Activated CD4-positive, CD25-positive, alpha-beta regulatory T cell (primary cell): ENCODE data around the gene IGFBP7.

ENCODE experiments used
- DNase-seq, 4 experiments: peaks; one replicate each; lab custom pipeline; 2025; lab: John Stamatoyannopoulos, UW

The IGFBP7 gene, protein sequence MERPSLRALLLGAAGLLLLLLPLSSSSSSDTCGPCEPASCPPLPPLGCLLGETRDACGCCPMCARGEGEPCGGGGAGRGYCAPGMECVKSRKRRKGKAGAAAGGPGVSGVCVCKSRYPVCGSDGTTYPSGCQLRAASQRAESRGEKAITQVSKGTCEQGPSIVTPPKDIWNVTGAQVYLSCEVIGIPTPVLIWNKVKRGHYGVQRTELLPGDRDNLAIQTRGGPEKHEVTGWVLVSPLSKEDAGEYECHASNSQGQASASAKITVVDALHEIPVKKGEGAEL

DNA sequence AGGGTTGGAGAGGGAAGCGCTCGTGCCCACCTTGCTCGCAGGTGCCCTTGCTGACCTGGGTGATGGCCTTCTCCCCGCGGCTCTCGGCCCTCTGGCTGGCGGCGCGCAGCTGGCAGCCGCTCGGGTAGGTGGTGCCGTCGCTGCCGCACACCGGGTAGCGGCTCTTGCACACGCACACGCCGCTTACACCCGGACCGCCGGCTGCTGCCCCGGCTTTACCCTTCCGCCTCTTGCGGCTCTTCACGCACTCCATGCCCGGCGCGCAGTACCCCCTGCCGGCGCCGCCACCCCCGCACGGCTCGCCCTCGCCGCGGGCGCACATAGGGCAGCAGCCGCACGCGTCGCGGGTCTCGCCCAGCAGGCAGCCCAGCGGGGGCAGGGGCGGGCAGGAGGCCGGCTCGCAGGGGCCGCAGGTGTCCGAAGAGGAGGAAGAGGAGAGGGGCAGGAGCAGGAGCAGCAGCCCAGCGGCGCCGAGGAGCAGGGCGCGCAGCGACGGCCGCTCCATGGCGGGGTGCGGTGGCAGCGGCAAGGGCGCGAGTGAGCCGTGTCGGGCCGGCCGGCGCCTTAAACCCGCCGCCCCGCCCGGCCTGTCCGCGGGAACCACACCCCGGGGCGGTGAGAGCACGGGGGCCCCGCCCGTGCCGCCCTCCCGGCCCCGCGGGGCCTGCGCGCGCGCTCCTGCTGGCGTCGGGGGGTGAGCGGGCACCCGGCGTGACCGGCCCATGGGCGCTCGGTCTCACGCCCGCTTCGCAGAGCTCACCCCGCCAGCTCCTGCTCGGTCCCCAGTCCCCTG lies at the start of gene IGFBP7:
TSS of gene IGFBP7 (minus strand) at position 539 of the 793 bp plus-strand sequence. CDS start at position 505, 34 bp downstream.
- no peak for DNase-seq

DNA sequence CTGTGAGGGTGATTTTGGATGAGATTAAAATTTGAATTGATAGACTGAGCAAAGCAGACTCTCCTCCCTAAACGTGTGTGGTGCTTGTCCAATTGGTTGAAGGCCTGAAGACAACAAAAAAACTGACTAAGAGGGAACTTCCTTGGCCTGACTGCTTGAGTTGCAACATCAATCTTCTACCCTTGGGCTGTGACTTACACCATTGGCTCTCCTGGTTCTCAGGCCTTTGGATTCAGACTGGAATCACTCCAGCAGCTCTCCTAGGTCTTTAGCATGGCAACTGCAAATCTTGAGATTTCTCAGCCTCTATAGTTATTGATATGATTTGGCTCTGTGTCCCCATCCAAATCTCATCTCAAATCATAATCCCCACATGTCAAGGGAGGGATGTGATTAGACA lies 49.7 kb upstream of the IGFBP7 start:
- no peak for DNase-seq

DNA sequence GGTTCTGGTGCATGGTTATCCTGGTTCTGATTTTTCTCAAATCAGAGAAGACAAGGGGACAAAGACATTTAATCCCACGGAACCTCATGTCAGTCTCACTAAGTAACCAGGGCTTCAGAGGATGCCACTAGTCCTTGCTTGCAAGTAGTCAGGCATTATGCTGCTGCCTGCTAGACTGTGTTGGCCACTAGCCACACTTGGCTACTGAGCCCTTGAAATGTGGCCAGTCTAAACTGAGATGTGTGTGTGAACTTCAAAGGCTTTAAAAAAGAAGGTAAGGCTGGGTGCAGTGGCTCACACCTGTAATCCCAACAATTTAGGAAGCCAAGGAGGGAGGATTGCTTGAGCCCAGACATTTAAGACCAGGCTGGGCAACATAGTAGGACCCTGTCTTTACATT lies 48.6 kb upstream of the IGFBP7 start:
- no peak for DNase-seq

DNA sequence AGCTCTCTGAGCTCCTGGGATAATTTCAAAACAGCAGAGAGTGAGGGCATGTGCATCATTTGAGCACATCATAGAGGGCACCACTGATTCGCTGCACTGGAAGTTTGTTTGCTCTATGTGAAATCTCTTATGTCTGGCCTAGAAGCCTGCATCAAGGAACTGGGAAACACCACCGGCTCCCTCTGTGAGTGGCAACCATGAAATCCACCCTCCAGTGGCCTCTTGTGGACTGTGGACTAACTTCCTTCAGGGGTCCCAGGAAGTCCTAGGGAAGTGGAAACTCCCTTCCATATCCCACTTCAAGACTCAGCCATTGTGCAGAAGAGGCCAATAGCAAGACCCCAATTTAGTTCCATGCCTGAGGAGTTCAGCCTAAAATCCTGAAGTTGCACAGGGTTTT lies 48.0 kb upstream of the IGFBP7 start:
- DNase-seq: no peak

DNA sequence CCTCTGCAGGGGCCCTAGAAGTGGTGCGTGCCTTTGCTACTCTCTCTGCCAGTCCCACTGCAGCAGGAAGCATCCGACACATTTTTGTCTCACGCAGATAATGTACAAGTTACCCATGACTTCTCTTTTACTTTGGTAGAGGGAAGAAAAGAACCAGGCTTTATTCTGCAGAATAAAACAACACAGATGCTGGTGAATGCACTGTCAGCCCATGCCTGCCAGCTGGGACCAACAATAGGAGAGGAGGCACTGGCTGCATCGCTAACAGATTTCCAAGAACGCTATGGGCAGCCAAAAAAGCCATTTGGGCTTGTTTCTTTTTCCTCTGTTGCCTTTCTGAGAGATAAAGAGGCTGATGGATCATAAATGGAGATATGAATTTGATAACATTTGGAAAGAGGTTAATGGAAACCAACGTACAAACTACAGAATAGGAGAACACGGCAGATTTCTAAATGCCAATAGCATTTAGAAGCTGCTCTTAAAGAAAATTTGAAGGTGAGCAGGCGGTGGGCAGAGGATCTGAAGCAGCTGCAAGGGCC lies 47.5 kb upstream of the IGFBP7 start:
- DNase-seq: no peak

DNA sequence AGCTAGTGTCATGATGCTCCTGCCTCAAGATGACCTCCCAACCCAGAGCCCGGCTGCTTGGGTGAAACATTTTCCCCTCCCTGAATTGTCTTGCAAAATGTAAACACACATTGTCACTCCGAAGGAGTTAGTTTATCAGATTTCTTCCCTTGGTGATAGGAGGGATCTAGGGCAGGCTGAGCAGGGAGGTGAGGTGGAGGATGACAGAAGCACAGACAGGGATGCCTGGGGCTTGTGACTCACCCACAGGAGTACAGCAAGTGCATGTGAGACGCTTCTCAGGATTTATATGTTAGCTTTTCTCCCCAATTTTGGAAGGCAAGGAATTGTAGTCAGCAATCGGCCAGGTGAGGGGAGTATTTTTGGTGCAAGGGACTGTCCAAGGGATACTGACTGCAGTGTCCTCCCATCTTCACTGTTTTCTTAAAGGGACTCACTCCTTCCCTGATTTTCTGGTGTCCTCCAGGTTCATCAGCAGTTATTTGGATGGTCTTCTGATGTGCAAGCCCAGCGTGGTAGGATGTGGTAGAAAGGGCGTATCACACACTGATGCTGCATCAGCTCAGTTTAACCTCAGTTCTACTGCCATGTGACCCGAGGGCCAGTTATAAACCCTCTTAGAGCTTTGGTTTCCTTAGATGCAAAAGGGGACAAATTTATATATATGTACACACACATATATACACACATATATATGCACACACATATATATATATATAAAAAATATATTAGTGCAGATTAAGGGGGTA lies 46.2 kb upstream of the IGFBP7 start:
- DNase-seq: no peak

DNA sequence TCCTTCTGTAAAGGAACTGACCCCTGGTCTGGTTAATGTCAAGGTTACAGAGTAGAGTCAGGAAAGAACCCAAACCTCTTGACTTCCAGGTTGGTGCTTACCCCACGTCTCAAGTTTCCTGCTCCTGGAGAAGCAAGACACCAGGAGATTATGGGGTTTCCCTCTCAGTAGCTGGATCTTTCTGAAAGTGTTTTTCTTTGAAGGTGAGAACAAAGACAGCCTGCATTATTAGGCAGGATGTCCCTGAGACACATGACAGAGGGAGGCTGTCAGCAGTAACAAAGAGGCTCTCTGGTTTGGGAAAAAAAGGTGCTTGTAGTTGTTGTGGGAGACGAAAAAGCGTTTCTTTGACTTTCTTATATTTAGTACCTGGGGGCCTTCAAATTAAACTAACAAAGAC lies 44.7 kb upstream of the IGFBP7 start:
- no peak for DNase-seq

DNA sequence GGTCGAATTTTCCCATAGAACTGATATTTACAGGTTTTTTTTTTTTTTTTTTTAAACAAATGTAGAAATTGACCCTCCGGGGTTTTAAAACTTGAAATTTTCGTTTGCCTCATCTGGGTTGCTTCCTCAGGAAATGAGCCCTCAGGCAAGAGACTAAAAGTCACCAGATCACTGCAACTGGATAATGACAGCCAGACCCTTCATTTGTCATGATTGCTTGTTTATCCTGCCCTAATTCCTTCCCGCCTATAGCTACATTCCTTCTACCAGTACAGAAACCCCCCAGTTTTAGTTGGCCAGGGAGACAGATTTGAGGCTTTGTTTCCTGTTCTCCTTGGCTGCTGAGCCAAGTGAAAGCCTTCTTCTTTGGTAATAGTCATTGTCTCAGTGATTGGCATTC lies 44.0 kb upstream of the IGFBP7 start:
- no peak for DNase-seq

DNA sequence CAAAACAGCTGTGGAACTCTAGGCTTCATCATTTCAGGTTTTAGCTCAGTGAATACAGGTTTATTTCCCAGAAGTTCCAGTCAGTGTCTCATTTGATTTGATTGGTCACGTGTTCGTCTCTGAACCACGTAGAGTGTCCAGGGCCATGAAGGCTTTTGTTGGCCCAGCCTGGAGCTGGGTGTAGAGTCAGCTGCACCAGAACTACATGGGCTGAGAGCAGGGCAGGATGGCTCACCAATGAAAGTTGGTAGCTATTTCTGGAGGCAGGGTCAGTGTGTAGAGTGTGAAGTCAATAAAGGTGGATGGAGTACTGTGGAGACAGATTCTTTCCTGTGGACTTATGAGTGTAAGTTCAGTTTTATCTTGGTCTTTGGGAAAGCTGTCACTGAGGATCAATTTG lies 43.0 kb upstream of the IGFBP7 start:
- no peak for DNase-seq

DNA sequence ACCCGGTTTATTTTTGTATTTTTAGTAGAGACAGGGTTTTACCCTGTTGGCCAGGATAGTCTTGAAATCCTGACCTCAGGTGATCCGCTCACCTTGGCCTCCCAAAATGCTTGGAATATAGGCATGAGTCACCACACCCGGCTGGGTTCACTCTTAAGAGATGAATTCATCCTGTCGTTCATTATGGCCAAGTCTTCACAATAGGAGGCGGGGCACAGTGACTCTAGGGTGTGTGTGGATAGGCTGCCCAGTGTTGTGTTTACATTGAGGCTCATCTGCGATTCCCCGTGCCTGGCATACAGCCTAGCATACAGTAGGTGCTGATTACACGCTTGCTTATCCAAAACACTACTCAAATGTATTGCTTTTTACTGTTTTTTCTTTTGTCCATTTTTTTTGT lies 41.3 kb upstream of the IGFBP7 start:
- DNase-seq: no peak

DNA sequence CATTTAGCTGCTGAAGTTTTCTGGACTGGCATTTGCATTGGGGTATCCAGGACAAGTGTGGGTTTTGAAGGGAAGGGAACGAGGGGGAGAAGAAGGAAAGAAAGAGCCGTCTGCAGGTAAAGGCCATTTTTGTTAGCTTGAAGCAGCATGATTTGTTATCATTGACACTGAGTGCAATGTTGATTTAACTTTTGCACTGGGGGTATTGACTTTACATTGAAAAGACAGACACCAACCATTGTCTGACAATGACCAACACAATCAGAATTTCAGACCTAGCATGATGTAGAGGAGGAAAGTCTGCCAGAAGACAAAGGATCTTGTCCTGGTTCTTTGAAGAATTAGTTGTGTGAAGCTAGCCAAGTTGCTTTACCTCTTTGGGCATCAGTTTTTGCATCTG lies 39.6 kb upstream of the IGFBP7 start:
- no peak for DNase-seq

DNA sequence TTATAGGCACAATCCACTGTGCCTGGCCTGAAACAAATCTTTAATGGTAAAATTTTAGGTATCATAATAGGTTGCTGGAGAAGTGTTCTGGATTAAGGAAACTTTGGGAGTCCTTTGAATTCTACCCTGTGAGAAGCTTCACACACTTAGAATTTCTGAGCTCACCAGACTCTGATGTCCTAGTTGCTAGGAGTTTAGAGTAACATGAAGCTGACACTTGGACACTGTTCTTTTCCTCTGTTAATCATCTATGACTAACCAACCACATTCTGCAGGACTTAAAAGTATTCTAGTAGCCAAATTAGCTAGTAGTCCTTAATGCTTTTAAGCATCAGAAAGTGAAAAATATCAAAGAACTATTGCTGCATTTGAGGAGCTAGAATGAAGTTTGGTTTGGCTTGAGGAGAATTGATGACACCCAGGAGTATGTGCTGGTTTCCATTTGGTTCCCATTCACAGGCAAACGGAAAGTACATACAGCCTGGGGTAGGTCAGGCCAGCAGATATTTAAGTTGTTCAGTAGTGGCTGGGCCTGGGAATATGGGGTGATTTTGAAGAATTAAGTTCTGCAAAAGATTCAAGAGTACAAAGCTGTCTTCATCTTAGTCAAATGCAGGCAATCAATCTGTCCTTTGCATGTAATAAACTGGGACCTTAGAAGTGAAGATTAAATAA lies 38.8 kb upstream of the IGFBP7 start:
- no peak for DNase-seq

DNA sequence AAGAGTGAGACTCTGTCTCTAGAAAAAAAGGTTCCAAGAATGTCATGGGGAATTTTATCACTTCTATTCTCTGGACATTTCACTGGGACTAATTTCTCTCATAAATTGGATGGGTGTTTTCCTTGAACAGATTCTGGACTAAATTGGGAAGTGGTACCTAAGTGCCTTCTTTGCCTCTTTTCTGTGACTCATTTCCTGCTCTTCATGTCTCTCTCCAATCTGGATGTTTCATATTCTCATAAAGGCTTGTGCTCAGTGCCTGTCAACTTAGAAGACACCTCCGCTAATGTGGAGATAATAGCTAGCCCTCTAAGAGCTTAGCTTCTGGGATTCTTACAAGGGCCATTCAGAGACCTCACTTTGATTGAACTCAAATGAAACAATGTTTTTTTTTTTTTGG lies 38.0 kb upstream of the IGFBP7 start:
- DNase-seq: no peak

DNA sequence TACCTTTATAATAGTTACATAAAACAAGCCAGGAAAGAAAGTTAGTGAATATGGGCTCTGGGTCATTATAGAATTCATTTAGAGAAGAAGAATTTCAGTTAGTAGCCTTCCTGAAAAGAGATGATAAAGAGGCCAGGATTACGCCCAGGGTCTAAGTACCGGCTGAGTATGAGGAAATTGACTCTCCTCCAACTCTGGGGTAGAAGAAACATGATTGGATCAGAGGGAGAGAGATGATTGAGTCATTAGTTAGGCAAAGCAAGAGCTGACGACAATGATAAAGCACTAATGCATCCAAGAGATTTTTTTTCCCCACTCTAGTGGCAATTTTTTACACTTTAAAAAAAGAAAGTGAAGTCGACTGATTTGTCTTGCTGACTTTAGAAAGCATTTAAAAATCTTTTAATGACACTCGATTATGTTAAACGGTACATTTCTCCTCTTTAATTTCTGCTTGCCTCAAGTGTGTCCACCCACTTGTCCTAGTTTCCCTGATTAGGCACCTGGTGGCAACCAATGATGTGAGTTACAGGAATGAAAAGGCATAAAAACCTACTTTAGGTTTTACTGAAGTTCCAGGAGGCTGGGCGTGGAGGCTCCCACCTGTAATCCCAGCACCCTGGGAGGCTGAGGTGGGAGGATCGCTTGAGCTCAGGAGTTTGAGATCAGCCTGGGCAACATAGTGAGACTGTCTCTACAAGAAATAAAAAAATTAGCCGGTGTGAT lies 37.3 kb upstream of the IGFBP7 start:
- DNase-seq: no peak

DNA sequence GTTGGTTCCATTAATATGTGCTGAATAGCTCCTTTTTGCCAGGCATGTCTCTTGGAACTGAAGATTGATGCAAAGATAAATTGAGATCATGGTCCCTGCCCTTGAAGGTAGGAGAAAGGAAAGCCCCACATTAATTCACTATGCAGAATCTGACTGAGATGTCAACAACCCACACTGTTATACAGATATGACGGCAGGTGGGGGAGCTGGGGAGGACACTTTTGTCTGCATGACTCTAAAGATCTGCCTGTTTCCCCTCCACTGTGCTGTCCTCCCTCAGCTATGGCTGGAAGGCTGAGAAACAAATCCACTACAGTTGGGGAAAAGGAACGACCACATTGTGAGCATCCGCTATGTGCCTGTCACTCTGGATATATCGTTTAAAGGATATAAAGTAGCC lies 36.3 kb upstream of the IGFBP7 start:
- no peak for DNase-seq

DNA sequence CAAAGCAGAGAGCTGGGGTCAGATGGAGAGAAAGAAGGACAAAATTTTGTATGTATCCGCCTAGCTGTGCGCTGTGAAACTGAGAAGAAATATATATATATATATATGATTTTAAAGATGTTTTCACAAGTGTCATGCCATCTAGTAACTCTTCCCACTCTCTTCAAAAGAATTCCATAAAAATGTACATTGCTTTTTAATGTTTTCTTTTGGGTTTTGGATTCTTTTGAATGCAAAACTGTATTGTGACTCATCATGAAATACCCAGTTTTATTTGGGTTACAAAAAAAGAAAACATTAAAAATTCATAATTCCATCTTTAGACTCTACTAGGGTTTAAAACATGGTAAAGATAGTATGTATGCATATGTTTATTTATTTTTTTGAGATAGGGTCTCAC lies 34.3 kb upstream of the IGFBP7 start:
- no peak for DNase-seq

DNA sequence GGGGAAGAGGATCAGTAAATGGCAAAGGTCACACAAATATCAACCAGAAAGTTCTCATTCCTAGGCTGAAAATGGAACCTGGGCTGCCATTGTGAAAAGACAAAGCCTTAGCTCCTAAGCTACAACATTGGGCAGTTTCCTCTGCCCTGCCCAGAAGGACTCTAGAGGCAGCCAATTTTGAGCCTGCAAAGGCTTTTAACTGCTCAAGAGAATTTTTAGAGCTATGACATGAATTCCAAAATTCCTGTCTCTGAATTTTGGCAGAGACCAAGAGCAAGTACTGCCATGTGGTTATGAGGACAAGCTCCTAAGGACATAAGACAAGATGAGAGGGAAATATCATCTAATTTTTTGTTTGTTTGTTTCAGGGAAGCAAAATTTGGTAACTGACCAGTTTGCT lies 29.6 kb upstream of the IGFBP7 start:
- no peak for DNase-seq

DNA sequence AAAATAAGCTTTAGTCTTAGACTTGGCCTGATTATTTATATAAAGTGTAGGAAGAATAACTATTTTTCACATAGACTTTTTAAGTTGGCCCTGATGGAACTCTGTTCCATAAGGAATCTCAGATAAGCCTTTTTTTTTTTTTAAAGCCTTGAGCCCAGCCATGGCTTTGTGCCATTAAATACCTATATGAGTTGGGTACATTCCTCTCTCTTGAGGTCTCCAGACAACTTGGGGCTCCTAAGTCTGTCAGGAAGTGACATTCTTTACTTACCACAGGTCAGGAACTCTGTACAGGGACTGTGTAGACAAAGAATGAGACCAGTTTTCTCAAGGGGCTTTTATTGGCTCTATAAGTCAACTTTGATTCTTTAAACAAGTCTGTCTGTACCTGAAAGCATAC lies 27.1 kb upstream of the IGFBP7 start:
- no peak for DNase-seq

DNA sequence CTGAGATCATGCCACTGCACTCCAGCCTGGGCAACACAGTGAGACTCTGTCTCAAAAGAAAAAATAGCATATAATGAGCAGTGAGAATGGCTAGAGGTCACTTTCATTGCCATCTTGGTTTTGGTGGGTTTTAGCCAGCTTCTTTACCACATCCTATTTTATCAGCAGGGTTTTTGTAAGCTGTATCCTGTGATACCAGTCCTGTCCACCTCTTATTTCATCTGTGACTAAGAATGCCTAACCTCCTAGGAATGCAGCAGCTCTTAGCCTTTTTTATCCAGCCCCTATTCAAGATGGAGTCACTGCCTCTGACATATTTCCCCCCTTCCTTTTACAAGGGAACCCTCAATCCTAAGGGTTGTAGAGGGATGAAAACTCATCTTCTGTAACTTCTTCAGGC lies 26.1 kb upstream of the IGFBP7 start:
- no peak for DNase-seq

DNA sequence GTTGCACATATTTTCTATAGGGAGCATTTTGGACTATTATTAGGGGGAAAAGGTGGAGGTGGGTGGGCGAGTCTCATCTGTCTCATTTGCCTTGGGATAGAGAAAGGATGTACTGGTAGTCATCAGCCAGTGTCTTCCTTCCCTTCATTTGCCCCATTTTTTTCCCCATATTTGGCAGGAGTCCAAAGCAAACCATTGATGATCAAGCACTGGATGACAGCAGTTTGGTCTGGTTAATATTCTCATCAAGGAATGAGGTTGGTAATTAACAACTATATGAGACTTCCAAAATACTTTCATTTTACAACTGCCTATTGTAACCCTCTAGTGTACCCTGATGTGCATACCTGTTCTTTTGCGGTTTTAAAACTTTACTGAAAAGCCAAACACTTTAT lies 22.6 kb upstream of the IGFBP7 start:
- DNase-seq: no peak
